ENCODE results near the gene CC2D1B. TPM values are rescaled to one million over a fixed set of nuclear protein-coding genes. Genes with fewer than 3 reads are reported as not detected.
"Not testable (repeated sequence)": the region's sequence is repeated elsewhere in the genome, so short reads cannot be mapped to it uniquely, and the experiment has no call there.

CC2D1B gene
- total RNA-seq, 4 donors from 2014 or later = 31.0 to 45.9 (median 39.2) TPM

DNA sequence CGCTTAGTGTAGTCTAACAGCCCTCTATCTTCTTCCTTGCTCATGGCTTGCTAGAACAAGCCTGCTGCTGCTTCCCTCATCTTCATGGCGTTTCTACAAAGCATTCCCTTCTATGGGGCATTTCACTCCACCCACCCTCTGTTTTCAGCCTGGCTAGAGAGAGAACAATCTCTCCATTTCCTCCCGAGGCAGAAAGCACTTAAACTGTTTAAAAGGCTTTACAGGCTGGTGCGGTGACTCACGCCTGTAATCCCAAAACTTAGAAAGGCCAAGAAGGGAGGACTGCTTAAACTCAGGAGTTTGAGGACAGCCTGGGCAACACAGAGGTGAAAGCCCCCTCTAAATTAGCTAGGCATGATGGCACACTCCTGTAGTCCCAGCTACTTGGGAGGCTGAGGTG is 20.5 kb upstream of the CC2D1B start:
- H3K27me3 ChIP-seq = no peaks in the 10 kb centered on the region
- no peak overlapping the region for H3K4me3 ChIP-seq
- no peak for TF ChIP-seq POLR2A (IDR thresholded peaks at IDR 0.05)
- TF ChIP-seq POLR2AphosphoS5 (IDR thresholded peaks at IDR 0.05) = no peak
- no peak for TF ChIP-seq CTCF (IDR thresholded peaks at IDR 0.05)
- no peak for TF ChIP-seq EP300 (IDR thresholded peaks at IDR 0.05; ENCODE audit: low read depth)
- no peak overlapping the region for H3K27ac ChIP-seq
- no peaks in the 10 kb centered on the region for H3K4me1 ChIP-seq
- in situ Hi-C loops (cut with MboI; ENCODE audit: low pct_ligation_motif_present in 1 of 4, low pct_unique_long_range_greater_than_20kb in 1 of 4, low sequenced_read_pairs in 3 of 4) (no loop called here), intact Hi-C loops (cut with DNase I; ENCODE audit: low total_unique reads) (no loop called here)
- DNase-seq = no peak
- H3K36me3 ChIP-seq = no peaks in the 10 kb centered on the region
- WGBS, 2 donors (ENCODE audit: low coverage in 1 of 2) = 82 to 96% methylated on average over 3 to 5 of the region's 5 CpGs
- H3K9me3 ChIP-seq = no peaks in the 10 kb centered on the region

- intact Hi-C loops (cut with DNase I; ENCODE audit: low total_unique reads) (no loop called here), in situ Hi-C loops (cut with MboI; ENCODE audit: low pct_ligation_motif_present in 1 of 4, low pct_unique_long_range_greater_than_20kb in 1 of 4, low sequenced_read_pairs in 3 of 4) (no loop called here)
- TF ChIP-seq POLR2A (IDR thresholded peaks at IDR 0.05) = no peak
- TF ChIP-seq POLR2AphosphoS5 (IDR thresholded peaks at IDR 0.05) = no peak
- no peak for TF ChIP-seq CTCF (IDR thresholded peaks at IDR 0.05)
- TF ChIP-seq EP300 (IDR thresholded peaks at IDR 0.05; ENCODE audit: low read depth) = no peak
- Histone ChIP-seq H3K9me3 (no peaks in the 10 kb centered on the region), H3K27me3 (no peaks in the 10 kb centered on the region), H3K27ac (no peak overlapping the region), H3K4me1 (no peaks in the 10 kb centered on the region), H3K36me3 (no peaks in the 10 kb centered on the region), H3K4me3 (no peak overlapping the region)
- no peak for DNase-seq
- 94% methylated on average over 3 of the region's 3 CpGs; no CpG with 5 or more reads in 1 of the 2 donors for WGBS, 2 donors (ENCODE audit: low coverage in 1 of 2)
Observed at GRCh38 chr1:52385376-52385775, 19.4 kb upstream of the CC2D1B start.

- H3K36me3 ChIP-seq; H3K27me3 ChIP-seq; H3K4me3 ChIP-seq; H3K27ac ChIP-seq; in situ Hi-C loops (cut with MboI; ENCODE audit: low pct_ligation_motif_present in 1 of 4, low pct_unique_long_range_greater_than_20kb in 1 of 4, low sequenced_read_pairs in 3 of 4); intact Hi-C loops (cut with DNase I; ENCODE audit: low total_unique reads); H3K9me3 ChIP-seq; DNase-seq: not testable (repeated sequence)
- peaks cover 0 to 17% (median 10%) of the 10 kb centered on the region in 4 donors for H3K4me1 ChIP-seq
- 86 to 93% methylated on average over 1 of the region's 1 CpG for WGBS, 2 donors (ENCODE audit: low coverage in 1 of 2)
Observed at GRCh38 chr1:52369851-52370250, 3.8 kb upstream of the CC2D1B start.

DNA sequence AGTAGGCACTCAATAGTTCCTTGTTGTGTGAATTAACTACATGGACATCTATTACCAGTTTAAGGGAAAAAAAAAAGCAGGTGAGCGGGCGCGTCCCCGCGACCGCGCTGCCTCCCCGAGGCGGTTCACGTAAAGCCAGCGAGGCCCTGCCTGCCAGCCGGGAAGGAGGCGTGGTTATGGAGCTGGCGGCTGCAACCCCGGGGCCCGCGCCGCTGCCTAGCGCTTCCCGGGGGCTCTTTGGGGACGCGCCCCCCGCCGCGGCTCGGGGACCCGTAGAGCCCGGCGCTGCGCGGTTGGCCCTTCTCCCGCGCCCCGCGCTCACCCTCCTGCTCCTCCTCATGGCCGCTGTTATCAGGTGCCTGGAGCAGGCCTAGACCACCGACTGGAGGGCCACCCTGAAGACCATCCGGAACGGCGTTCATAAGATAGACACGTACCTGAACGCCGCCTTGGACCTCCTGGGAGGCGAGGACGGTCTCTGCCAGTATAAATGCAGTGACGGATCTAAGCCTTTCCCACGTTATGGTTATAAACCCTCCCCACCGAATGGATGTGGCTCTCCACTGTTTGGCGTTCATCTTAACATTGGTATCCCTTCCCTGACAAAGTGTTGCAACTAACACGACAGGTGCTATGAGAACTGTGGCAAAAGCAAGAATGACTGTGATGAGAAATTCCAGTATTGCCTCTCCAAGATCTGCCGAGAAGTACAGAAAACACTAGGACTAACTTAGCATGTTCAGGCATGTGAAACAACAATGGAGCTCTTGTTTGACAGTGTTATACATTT is 2.6 kb upstream of the CC2D1B start:
- H3K4me1 ChIP-seq = peaks cover 6 to 23% (median 17%) of the 10 kb centered on the region in 4 donors
- 7 to 9% methylated on average over 11 to 51 of the region's 51 CpGs for WGBS, 2 donors (ENCODE audit: low coverage in 1 of 2)

More for the DNA sequence above, 2.6 kb upstream of the CC2D1B start:
- peak overlapping the region in 3 of 4 donors; percentile 42 to 52 (median 43) for H3K4me3 ChIP-seq
- H3K36me3 ChIP-seq = no peaks in the 10 kb centered on the region
- TF ChIP-seq EP300 (IDR thresholded peaks at IDR 0.05; ENCODE audit: low read depth) (no peak), CTCF (IDR thresholded peaks at IDR 0.05) (peak in 1 of 5 experiments; percentile 10), POLR2A (IDR thresholded peaks at IDR 0.05) (no peak), POLR2AphosphoS5 (IDR thresholded peaks at IDR 0.05) (peak in 2 of 3 donors; percentile 7 to 9)
- H3K9me3 ChIP-seq = no peaks in the 10 kb centered on the region
- H3K27ac ChIP-seq = peak overlapping the region; percentile 40 to 82 (median 68)
- intact Hi-C loops (cut with DNase I; ENCODE audit: low total_unique reads) = no loop called here
- in situ Hi-C loops (cut with MboI; ENCODE audit: low pct_ligation_motif_present in 1 of 4, low pct_unique_long_range_greater_than_20kb in 1 of 4, low sequenced_read_pairs in 3 of 4) = no loop called here
- no peaks in the 10 kb centered on the region for H3K27me3 ChIP-seq
- peak; percentile 71 for DNase-seq
